ENCODE results near the gene TMEM158.

The TMEM158 gene

GRCh38 chr3:45267097-45267496 is 41.0 kb upstream of the TMEM158 start:
- DNase-seq (ENCODE audit: low read depth) = no peak
- no peak for TF ChIP-seq CTCF (conservative IDR thresholded peaks at IDR 0.05; ENCODE audit: low read length)
- no peak overlapping the region for H3K4me3 ChIP-seq (ENCODE audit: low read length)

- TF ChIP-seq CTCF (conservative IDR thresholded peaks at IDR 0.05; ENCODE audit: low read length) = no peak
- H3K4me3 ChIP-seq (ENCODE audit: low read length) = no peak overlapping the region
- peak; percentile 43 for DNase-seq (ENCODE audit: low read depth)
Observed at GRCh38 chr3:45261333-45262110, 35.4 kb upstream of the TMEM158 start.

- no peak for DNase-seq (ENCODE audit: low read depth)
- TF ChIP-seq CTCF (conservative IDR thresholded peaks at IDR 0.05; ENCODE audit: low read length) = no peak
- H3K4me3 ChIP-seq (ENCODE audit: low read length) = no peak overlapping the region
Observed at GRCh38 chr3:45259133-45259532, 33.0 kb upstream of the TMEM158 start.

- H3K4me3 ChIP-seq (ENCODE audit: low read length) = no peak overlapping the region
- TF ChIP-seq CTCF (conservative IDR thresholded peaks at IDR 0.05; ENCODE audit: low read length) = no peak
- DNase-seq (ENCODE audit: low read depth) = no peak
Observed at GRCh38 chr3:45258317-45258716, 32.2 kb upstream of the TMEM158 start.

- no peak overlapping the region for H3K4me3 ChIP-seq (ENCODE audit: low read length)
- no peak for DNase-seq (ENCODE audit: low read depth)
- no peak for TF ChIP-seq CTCF (conservative IDR thresholded peaks at IDR 0.05; ENCODE audit: low read length)
Observed at GRCh38 chr3:45253316-45253715, 27.2 kb upstream of the TMEM158 start.

GRCh38 chr3:45252826-45253225 is 26.7 kb upstream of the TMEM158 start:
- DNase-seq (ENCODE audit: low read depth) = no peak
- H3K4me3 ChIP-seq (ENCODE audit: low read length) = no peak overlapping the region
- no peak for TF ChIP-seq CTCF (conservative IDR thresholded peaks at IDR 0.05; ENCODE audit: low read length)

GRCh38 chr3:45249391-45249790 is 23.3 kb upstream of the TMEM158 start:
- TF ChIP-seq CTCF (conservative IDR thresholded peaks at IDR 0.05; ENCODE audit: low read length) = no peak

More at GRCh38 chr3:45249391-45249790, 23.3 kb upstream of the TMEM158 start:
- no peak overlapping the region for H3K4me3 ChIP-seq (ENCODE audit: low read length)
- DNase-seq (ENCODE audit: low read depth) = no peak
